HG02588 (cell line): ENCODE data around the gene YTHDC1.
"Not testable (repeated sequence)": the region's sequence is repeated elsewhere in the genome, so short reads cannot be mapped to it uniquely, and the experiment has no call there.

Source experiments
- ATAC-seq: cut with Tn5 transposase; IDR thresholded peaks from one replicate; pipeline ENCODE4 v1.9.1; 2021; ENCODE audit warnings: mild to moderate bottlenecking, moderate library complexity; ENCODE audit not compliant: unreplicated experiment

Gene YTHDC1

GRCh38 chr4:68297137-68297536 lies 52.8 kb downstream of the YTHDC1 start:
- no peak for ATAC-seq

GRCh38 chr4:68291256-68291655 lies 58.6 kb downstream of the YTHDC1 start:
- no peak for ATAC-seq

GRCh38 chr4:68288393-68288740 lies 61.5 kb downstream of the YTHDC1 start:
- no peak for ATAC-seq

GRCh38 chr4:68287704-68288392 lies 62.0 kb downstream of the YTHDC1 start:
- no peak for ATAC-seq

DNA sequence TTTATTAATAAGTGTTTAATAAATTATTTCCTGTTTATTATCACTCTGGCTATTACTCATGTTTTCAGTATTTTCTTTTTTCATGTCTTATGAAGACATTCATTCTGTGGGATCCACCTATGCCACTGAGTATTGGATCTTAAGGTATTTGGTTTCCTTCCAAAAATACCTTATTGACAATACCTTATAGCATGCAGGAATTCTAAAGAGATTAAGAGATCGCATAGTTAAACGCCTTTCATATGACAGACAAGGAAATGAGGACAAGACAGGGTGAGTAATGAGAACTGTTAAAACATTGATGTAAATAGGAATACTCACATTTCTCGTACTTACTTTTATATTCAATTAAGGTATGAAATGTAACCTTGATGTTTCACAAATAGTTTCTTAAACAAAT lies 66.2 kb downstream of the YTHDC1 start:
- ATAC-seq, result no peak

DNA sequence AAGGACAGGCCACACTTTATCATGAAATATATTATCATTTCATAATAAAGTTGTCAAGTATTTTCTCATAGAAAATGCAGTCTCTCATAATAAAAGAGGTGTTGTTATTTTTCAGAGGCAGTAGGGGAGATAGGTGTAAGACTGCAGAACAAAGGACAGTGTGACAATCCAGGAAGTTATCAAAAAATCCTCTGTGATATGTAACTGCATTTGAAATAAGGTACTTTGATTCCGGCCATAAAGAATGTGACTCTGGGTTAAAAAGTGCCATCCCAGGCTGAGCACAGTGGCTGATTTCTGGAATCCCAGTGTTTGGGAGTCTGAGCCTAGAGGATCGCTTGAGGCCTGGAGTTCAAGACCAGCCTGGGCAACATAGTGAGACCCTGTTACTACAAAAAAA lies 66.8 kb downstream of the YTHDC1 start:
- no peak for ATAC-seq

DNA sequence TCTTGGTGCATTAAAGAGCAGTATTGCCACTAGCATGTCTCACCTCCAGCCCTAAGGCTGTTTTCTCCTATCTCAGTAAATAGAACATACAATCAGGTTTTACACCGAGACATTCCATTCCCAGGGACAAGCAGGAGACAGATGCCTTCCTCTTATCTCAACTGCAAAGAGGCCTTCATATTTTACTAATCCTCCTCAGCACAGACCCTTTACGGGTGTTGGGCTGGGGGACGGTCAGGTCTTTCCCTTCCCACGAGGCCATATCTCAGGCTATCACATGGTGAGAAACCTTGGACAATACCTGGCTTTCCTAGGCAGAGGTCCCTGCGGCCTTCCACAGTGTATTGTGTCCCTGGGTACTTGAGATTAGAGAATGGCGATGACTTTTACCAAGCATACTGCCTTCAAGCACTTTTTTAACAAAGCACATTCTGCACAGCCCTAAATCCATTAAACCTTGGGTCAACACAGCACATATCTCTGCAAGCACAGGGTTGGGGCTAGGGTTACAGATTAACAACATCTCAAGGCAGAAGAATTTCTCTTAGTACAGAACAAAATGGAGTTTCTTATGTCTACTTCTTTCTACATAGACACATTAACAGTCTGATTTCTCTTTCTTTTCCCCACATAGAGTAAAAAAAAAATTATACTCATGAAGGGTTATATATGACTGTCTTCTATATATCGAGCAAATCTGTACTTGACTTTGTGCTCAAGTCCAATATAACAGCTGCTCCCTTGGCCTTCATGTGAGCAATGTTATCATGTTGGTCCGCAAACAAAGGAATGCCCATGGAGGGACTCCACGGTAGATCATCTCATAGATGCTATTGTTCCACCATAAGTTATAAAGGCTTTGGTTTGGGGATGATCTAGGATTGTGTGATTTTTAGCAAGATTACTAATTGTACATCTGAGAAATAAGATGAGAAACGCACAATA lies 67.8 kb downstream of the YTHDC1 start:
- ATAC-seq, result not testable (repeated sequence)

GRCh38 chr4:68278029-68278428 lies 71.9 kb downstream of the YTHDC1 start:
- no peak for ATAC-seq

- ATAC-seq, result no peak
Measured at GRCh38 chr4:68277627-68278026, 72.3 kb downstream of the YTHDC1 start.

GRCh38 chr4:68272860-68273259 lies 77.0 kb downstream of the YTHDC1 start:
- ATAC-seq, result peak; percentile 64

- ATAC-seq, result peak; percentile 68
Measured at GRCh38 chr4:68272380-68272779, 77.5 kb downstream of the YTHDC1 start.

- peak; percentile 49 for ATAC-seq
Measured at GRCh38 chr4:68271851-68272357, 78.0 kb downstream of the YTHDC1 start.

DNA sequence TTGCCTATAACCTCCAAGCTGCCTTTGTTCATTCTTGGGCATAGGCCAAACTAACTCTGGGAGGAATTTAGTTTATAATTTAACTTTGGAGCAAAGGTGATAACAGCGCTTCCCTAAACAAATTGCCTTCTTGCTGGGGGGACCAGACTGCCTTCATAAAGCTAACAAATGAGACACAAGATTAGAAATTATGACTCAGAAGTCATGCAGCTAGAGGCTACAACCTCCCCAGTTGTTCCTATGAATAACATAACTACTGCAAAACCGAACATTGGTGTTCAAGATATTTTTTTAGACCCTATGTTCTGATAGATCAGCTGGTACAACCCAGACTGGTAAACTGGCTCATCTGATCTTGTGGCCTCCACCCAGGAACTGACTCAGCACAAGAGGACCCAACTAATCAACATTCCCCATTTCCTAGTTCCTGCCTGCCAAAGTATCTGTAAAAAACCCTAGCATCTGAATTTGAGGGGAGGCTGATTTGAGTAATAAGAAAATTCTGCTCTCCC lies 82.4 kb downstream of the YTHDC1 start:
- no peak for ATAC-seq

DNA sequence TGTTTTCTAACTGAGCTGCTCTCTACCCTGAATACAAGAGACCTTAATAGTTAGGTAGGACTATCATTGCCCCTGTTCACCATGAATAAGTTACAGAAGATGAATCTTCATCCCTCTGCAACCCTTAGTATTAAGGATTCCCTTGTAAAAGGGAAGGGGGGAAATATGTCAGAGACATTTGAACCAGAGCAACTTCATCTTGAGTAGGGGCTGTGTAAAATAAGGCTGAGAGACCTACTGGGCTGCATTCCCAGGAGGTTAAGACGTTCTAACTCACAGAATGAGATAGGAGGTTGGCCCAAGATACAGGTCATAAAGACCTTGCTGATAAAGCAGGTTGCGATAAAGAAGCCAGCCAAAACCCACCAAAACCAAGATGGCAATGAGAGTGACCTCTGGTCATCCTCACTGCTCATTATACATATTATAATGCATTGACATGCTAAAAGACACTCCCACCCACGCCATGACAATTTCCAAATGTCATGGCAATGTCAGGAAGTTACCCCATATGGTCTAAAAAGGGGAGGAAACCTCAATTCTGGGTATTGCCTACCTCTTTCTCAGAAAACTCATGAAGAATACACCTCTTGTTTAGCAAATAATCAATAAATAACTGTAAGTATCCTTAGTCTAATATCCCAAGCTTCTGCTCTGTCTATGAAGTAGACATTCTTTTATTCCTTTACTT lies 84.9 kb downstream of the YTHDC1 start:
- no peak for ATAC-seq
